HCT116 (cell line): Measurements from ENCODE around the gene RGS18.

Experiments
- CTCF ChIP-seq, 3 experiments: fragments of 200-600 bp in 1 of 3; sonication (generic) in 1 of 3; IDR thresholded peaks in 2 of 3; conservative IDR thresholded peaks in 1 of 3; 2 replicates each; pipeline ENCODE4 v1.5.1; 2012 to 2017; ENCODE audit warnings: low read depth in 2 of 3, low read length in 2 of 3, antibody characterized with exemption in 1 of 3, borderline replicate concordance in 1 of 3, control low read depth in 1 of 3, mild to moderate bottlenecking in 1 of 3, mixed read lengths in 1 of 3, mixed run types in 1 of 3, moderate library complexity in 1 of 3; ENCODE audit not compliant: insufficient read depth in 1 of 3
- POLR2A ChIP-seq: IDR thresholded peaks from 2 replicates; pipeline ENCODE4 v1.7.0; 2011; ENCODE audit warnings: borderline replicate concordance; ENCODE audit not compliant: insufficient read depth, insufficient read length; ENCODE audit errors: extremely low read depth

GRCh38 chr1:192168964-192169363, 10.7 kb downstream of the RGS18 start:
- TF ChIP-seq POLR2A: no peak
- TF ChIP-seq CTCF (IDR thresholded peaks at IDR 0.05 in 2 of 3, conservative IDR thresholded peaks at IDR 0.05 in 1 of 3; ENCODE audit: borderline replicate concordance in 1 of 3, insufficient read depth in 1 of 3, low read depth in 2 of 3, low read length in 2 of 3): no peak
